Stimulated activated CD4-positive, alpha-beta T cell treated with anti-CD3 and anti-CD28 coated beads, TNF-alpha, amount 100 ng/mL, for 1 hour (primary cell): ENCODE measurements around the gene FAM169A.
"Not testable (repeated sequence)": the region's sequence is repeated elsewhere in the genome, so short reads cannot be mapped to it uniquely, and the experiment has no call there.

Experiments used
- DNase-seq, 3 donors: peaks; one replicate each; pipeline ENCODE4 v3.0.0-alpha.2; 2020; ENCODE audit warnings: low read depth in 3 of 3, low spot score in 1 of 3

Gene FAM169A

GRCh38 chr5:74869414-74869813 is 3.2 kb upstream of the FAM169A start:
- not testable (repeated sequence) for DNase-seq

- no peak for DNase-seq
Observed at GRCh38 chr5:74866596-74867162, 492 bp upstream of the FAM169A start.

GRCh38 chr5:74865256-74865803 is 857 bp downstream of the FAM169A start:
- DNase-seq = no peak

- no peak for DNase-seq
Observed at GRCh38 chr5:74864823-74865222, 1.4 kb downstream of the FAM169A start.

DNA sequence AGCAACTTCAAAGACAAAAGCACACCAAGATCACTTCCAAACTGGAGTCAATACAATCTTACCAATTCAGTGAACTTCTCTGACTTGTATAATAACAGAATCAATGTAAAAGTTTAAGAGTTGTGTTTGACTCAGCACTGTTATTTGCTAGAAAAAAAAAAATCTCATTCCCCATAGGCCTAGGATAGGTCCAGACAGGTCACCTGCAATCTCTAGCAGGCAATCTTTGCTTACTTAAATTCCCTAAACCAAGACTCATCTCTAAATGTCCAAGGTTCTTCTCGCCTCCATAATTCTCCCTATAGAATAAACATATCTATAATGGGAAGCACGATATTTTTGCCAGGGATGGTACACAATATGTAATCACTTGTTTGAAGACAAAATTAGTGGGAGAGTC is 2.5 kb downstream of the FAM169A start:
- DNase-seq = no peak

DNA sequence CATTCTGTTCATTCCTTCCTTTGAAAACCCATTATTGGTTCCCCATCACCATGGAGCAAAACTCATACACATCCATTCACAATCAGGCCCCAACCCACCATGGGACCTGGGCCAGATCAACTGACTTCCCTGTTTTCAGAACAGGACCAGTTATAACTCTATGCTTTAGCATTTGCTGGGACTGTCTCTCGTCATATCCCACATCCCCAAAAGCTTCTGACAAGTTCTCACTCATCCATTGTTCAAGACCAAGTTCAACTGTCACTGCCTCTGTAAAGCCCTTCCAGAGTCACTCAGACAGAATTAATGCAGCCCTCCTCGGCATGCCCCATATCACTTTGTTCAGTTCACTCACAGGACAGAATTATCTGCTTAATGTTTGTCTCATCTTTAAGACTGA is 4.0 kb downstream of the FAM169A start:
- DNase-seq = no peak

DNA sequence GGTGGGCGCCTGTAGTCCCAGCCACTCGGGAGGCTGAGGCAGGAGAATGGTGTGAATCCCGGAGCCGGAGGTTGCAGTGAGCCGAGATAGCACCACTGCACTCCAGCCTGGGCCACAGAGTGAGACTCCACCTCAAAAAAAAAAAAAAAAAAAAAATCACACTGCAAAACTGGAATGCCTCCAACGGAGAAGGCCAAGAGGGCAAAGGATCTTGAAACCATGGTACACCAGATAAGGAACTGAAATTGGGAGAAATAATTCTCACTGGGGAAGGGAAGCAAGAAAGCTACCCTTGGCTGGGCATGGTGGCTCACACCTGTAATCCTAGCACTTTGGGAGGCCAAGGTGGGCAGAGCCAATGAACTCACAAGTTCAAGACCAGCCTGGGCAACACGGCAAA is 9.2 kb downstream of the FAM169A start:
- not testable (repeated sequence) for DNase-seq

GRCh38 chr5:74853256-74853655 is 12.9 kb downstream of the FAM169A start:
- no peak for DNase-seq

GRCh38 chr5:74851684-74852353 is 14.4 kb downstream of the FAM169A start:
- DNase-seq = no peak

GRCh38 chr5:74850789-74851425 is 15.3 kb downstream of the FAM169A start:
- DNase-seq = no peak

DNA sequence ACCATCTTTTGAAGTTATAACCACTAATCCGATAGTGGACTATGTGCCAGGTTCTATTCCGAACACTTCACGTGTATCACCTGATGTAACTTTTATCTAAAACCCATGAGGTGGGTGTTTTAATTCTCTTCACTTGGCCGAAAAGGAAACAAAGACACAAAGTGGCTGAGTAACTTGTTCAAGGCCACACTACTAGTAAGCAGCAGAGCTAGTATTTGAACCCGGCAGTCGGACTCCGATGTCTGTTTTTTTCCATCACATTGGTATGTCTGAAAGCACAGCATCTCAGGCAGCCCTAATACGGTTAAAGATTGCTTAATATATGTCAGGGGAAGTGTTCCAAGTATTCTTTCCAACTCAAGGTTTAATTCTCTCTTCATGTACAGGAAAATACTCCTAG is 16.2 kb downstream of the FAM169A start:
- DNase-seq = no peak

GRCh38 chr5:74848553-74849025 is 17.6 kb downstream of the FAM169A start:
- DNase-seq = no peak

- DNase-seq = no peak
Observed at GRCh38 chr5:74839229-74839628, 27.0 kb downstream of the FAM169A start.

DNA sequence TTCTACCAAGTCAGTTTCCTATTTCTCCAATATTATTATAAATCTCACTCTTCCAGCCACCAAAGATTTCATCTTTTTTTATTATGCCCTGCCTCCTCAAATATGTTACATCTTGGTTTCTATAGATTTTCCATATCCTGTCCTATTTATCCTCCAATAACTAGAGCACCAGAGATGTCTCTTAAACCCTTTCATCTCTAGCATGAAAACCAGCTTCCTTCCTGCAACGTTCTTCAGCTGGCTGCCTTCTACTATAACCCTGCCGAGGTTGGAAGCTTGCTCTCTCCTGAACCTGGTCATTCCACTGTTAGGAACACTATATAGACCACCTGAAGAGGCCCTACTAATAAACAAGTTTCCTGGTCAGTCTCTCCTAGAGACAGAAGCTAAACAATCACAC is 27.9 kb downstream of the FAM169A start:
- DNase-seq = no peak

GRCh38 chr5:74837115-74837514 is 29.1 kb downstream of the FAM169A start:
- DNase-seq = no peak

DNA sequence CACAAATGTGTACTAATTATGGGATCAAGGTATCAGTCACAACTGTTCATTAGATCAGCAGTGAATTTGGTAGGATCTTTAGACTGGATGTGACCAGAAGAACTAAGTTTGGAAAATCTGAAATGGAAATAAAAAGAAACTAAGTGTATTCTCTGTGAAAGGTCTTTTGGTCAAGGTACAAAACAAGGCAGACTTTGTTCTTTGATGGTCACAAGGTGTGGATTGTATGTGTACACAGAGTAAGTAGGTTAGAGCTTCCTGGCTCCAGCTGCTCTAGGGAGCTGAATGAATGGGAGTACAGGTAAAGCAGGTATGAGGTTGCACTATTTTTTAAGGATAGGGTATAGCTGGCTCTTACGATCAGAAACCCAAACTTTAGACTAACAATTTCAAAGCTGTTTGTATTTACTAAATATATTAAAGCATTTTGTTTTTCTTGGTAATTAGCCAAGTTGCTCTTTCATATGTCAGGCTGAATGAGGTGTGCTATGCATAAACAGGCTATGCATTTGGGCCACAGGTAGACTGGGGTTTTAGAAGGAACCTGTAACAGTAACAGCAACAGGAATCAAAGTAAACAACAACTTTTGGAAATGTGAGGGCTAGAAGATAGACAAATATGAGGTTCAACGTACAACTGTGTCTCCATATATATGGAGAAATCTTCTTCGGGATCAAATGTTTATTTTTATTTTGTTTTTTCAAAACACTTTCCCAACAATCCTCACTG is 32.5 kb downstream of the FAM169A start:
- DNase-seq = no peak

- no peak for DNase-seq
Observed at GRCh38 chr5:74829413-74829812, 36.8 kb downstream of the FAM169A start.

- DNase-seq = no peak
Observed at GRCh38 chr5:74822288-74822687, 43.9 kb downstream of the FAM169A start.

DNA sequence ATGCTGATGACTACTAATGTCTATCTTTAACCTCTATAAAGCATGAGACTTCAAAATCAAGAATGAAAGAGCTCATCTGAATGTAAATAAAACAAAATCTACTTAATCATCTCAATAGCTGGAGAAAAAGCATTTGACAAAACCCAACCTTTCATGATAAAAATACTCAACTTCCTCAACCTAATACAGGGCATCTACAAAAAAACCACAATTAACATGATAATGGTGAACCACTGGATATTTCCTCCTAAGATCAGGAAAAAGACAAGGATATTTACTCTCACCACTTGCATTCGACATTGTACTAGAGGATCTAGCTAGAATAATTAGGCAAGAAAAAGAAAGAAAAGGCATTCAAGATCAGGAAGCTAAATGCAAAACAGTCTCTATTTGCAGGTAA is 49.3 kb downstream of the FAM169A start:
- DNase-seq = no peak

DNA sequence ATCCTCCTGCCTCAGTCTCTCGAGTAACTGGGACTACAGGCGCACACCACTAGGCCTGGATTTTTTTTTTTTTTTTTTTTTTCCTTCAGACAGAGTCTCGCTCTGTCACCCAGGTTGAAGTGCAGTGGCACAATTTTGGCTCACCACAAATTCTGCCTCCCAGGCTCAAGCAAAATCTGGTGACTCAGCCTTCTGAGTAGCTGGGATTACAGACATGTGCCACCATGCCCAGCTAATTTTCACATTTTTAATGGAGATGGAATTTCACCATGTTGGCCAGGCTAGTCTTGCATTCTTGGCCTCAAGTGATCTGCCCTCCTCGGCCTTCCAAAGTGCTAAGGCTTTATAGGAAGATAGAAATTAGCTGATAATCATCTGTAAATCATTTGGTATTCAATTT is 55.3 kb downstream of the FAM169A start:
- no peak for DNase-seq

- no peak for DNase-seq
Observed at GRCh38 chr5:74801941-74802340, 64.2 kb downstream of the FAM169A start.

- DNase-seq = no peak
Observed at GRCh38 chr5:74801197-74801596, 65.0 kb downstream of the FAM169A start.
